Measurements from ENCODE around the gene LHX6. TPM values are rescaled to one million over a fixed set of nuclear protein-coding genes. Genes with fewer than 3 reads are reported as not detected.
A peak's percentile ranks its signal among the peaks of the same experiment; 100 is the strongest.

LHX6 gene
- total RNA-seq, 1 experiment from 2014 or later = 1.8 TPM

GRCh38 chr9:122225312-122226141, 3.2 kb downstream of the LHX6 start:
- no peak for TF ChIP-seq CTCF (conservative IDR thresholded peaks at IDR 0.05)
- H3K27ac ChIP-seq (ENCODE audit: insufficient read length, low read depth, low read length) = no peak overlapping the region
- no peak overlapping the region for H3T11ph ChIP-seq (ENCODE audit: low read length)
- no peak for DNase-seq
- no peak overlapping the region for H2BK12ac ChIP-seq (ENCODE audit: insufficient read length, low read depth, low read length)
- H2BK120ac ChIP-seq (ENCODE audit: low read depth, low read length, poor library complexity, severe bottlenecking) = no peak overlapping the region
- H3K36me3 Mint-ChIP-seq (ENCODE audit: insufficient read depth in 1 of 3, low read depth in 3 of 3) = peaks cover 0 to 4% (median 1%) of the 10 kb centered on the region in 3 experiments; a peak in 4 of 7 replicates
- peaks cover 21 to 43% of the 10 kb centered on the region in 2 experiments for H3K4me1 Mint-ChIP-seq
- H3K9me3 ChIP-seq (ENCODE audit: control insufficient read depth, low read depth, low read length) = no peaks in the 10 kb centered on the region
- no peaks in the 10 kb centered on the region for H3K79me1 ChIP-seq (ENCODE audit: insufficient read depth, low read depth, low read length, poor library complexity, severe bottlenecking)
- no peak overlapping the region for H3K14ac ChIP-seq (ENCODE audit: insufficient read depth, low read length)
- no peak overlapping the region for H3K23ac ChIP-seq (ENCODE audit: insufficient read length, low read depth, low read length)
- peaks cover 4 to 5% of the 10 kb centered on the region in 2 experiments; a peak in 3 of 5 replicates for H3K9me3 Mint-ChIP-seq
- H4K91ac ChIP-seq (ENCODE audit: insufficient read length, low read depth, low read length) = no peak overlapping the region
- H2BK5ac ChIP-seq (ENCODE audit: insufficient read length, low read length) = no peak overlapping the region
- H3K4ac ChIP-seq (ENCODE audit: low read depth, low read length) = no peak overlapping the region
- no peak overlapping the region for H2AFZ ChIP-seq (ENCODE audit: low read length)
- H2BK20ac ChIP-seq (ENCODE audit: low read depth, low read length, poor library complexity, severe bottlenecking) = no peak overlapping the region
- no peak overlapping the region for H4K8ac ChIP-seq (replicated peaks; ENCODE audit: insufficient read length, low read depth, low read length)
- peak overlapping the region; percentile 36 for H3K4me2 ChIP-seq (ENCODE audit: insufficient read depth, insufficient read length, low read length)
- H3K27me3 ChIP-seq (ENCODE audit: insufficient read depth, low read length) = peaks cover 93% of the 10 kb centered on the region
- no peak overlapping the region for H3K18ac ChIP-seq (ENCODE audit: insufficient read length, low read depth, low read length)
- H4K20me1 ChIP-seq (ENCODE audit: control insufficient read depth, insufficient read depth, insufficient read length) = peaks cover 2% of the 10 kb centered on the region
- H2AK5ac ChIP-seq (ENCODE audit: insufficient read length, low read length) = no peak overlapping the region
- no peak overlapping the region; a peak in 1 of 7 replicates for H3K27ac Mint-ChIP-seq
- H3K23me2 ChIP-seq (ENCODE audit: insufficient read length, low read depth, low read length, poor library complexity, severe bottlenecking) = peaks cover 14% of the 10 kb centered on the region
- H3K4me3 Mint-ChIP-seq = peak overlapping the region in 1 of 2 experiments; percentile 73; a peak in 3 of 5 replicates
- H3K56ac ChIP-seq (ENCODE audit: insufficient read length, low read depth, low read length) = no peak overlapping the region
- peaks cover 81% of the 10 kb centered on the region for H3K27me3 Mint-ChIP-seq (ENCODE audit: low read depth)
- H2BK15ac ChIP-seq (ENCODE audit: low read depth, low read length) = no peak overlapping the region
- peaks cover 3% of the 10 kb centered on the region; the same call in 1 of the 2 replicates for H3K4me1 ChIP-seq (ENCODE audit: insufficient read depth, low read length)
- no peak overlapping the region for H4K5ac ChIP-seq (ENCODE audit: insufficient read length, low read depth, low read length)
- H3K79me2 ChIP-seq (ENCODE audit: insufficient read depth, low read length) = no peaks in the 10 kb centered on the region
- WGBS (ENCODE audit: extremely low coverage, insufficient read length, low lambda C conversion rate) = no CpG with 5 or more reads among the region's 51 CpGs
- no peak overlapping the region for H3K9ac ChIP-seq (ENCODE audit: extremely low read depth, insufficient read length, low read length)

Data from H9 (cell line).